Left lobe of liver (tissue), 2 donors: Measurements from ENCODE around the gene C10orf53. TPM values are rescaled to one million over a fixed set of nuclear protein-coding genes. Genes with fewer than 3 reads are reported as not detected.

Experiments used
- ATAC-seq: fragments of 200-7000 bp; cut with Tn5 transposase; one replicate; pipeline ENCODE4 v1.9.1; 2020; ENCODE audit warnings: mild to moderate bottlenecking, moderate library complexity
- DNase-seq: peaks from one replicate; pipeline ENCODE4 v3.0.0-alpha.2; 2020; ENCODE audit warnings: low spot score
- total RNA-seq: library from RNA; stranded (reverse); gene quantifications from one replicate; pipeline ENCODE4 v1.2.1, GENCODE V29; 2021
- donor health status: DM: no; HTN: no; CAD: no; lungs with moderate emphysema.
- donor health status: DM: no; HTN: yes; CAD: no.

C10orf53 gene, protein sequence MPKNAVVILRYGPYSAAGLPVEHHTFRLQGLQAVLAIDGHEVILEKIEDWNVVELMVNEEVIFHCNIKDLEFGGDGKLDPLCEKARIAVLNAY
- total RNA-seq = not detected

DNA sequence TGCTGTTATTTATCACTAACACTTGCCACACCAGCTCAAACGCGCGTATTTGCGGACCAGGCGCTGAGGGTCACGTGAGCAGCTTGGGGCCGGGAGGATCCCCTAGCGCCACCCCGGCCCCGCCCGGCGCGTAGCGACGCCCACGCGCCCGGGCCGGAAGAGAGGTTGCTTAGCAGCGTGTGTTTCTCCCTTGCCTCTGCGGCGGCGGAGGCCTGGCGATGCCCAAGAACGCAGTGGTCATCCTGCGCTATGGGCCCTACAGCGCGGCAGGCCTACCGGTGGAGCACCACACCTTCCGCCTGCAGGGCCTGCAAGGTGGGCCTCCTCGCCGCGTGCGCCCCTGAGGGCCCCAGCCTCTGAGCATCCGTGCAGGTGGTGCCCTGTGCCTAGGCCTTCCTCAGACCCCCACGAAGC is at the start of gene C10orf53:
Gene C10orf53, plus strand, starts transcription at position 172 of the 414 bp plus-strand sequence. Its CDS starts 47 bp downstream, at position 219.
- DNase-seq = peak; percentile 40
- peak; percentile 33 for ATAC-seq

DNA sequence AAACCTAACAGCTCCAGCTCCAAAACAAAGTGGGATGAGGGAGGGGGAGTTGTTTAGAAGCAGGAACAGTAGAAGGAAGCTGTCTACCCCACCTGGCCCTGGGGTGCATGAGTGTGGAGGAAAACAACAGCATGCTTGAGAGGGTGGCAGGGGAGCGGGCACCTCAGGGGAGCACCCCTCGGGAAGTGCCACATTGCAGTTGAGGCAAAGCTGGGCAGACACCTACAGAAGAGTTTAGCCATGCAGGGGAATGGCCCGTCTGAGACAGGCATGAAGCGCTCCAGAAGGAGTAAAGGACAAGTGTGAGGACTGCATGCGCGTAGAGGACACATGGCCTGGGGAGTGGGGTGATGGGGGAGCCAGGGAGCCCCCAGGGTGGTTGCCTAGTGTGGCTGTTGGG is 47.5 kb upstream of the C10orf53 start:
- no peak for DNase-seq
- ATAC-seq = no peak

DNA sequence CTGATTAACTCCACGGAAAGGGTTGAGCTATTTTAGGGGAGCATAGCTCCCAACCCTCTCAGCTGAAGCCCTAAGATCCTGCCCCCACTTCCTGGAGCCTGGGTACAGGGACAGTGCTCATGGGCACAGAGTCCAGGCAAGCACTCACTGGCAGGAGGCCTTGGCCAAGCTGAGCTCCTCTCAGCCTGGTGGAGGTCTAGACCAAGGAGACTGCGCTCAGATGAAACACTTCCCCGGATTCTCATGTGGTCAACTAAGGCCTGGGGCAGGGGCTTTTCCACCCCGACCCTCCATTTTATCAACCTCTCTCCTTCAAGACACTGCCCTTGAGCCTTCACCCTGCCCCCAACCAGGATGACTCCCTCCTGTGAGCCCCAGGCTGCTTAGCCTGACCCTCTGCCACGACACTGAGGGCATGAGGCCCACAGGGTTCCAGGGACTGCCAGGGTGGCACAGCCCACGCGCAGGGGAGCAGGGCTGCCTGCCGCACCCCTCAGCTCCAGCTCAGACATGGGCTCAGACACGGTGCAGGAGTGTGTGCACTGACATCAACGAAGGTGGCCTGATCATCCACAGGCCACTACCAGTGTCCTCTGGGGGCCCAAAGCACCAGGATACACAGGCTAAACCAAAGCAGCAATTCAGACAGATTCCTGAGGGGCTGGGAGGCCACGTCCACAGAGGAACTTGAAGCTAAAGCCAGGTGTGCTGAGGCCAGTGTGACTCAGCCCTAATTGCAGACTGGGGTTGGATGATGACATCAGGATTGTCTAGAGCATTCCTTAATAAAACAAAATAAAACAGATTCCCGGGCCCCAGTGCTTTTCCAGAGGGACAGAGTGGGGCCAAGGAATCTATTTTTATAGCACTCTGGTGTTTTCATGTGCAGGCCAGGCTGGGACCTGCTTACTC is 46.8 kb upstream of the C10orf53 start:
- DNase-seq = no peak
- no peak for ATAC-seq

DNA sequence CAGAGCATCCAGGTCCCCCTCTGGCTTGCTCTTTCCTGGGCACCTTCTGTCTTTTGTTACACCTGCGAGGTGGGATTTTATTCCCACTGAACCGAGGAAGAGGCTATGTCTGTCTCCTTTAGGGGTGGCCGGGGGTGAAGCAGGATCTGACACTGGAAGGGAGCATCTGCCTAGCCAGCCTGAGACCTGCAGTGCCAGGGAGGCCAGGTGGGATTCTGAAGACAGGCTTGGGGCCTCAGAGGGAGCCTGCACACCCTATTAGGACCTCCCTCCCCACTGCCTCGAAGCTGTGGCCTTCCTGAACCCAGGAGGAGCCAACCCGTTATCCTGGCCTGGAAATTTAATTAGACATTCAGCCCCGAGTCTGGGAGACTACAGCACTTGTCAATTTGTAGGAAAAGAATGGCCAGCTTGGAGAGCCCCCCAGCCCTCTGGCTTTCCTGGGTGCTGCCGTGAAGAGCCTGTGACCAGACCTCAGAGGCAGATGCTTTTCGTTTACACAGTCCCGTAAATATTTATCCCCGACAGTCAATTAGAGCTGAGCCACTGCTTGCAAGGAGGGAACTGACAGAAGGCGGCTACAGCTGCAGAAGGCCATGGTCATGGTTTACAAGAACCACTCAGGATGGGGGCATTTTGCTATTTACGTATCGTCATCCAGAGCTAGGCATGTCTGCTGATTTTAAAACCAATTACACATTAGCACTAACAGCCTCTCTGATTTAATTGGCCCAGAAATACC is 46.0 kb upstream of the C10orf53 start:
- DNase-seq (no peak), ATAC-seq (no peak)

DNA sequence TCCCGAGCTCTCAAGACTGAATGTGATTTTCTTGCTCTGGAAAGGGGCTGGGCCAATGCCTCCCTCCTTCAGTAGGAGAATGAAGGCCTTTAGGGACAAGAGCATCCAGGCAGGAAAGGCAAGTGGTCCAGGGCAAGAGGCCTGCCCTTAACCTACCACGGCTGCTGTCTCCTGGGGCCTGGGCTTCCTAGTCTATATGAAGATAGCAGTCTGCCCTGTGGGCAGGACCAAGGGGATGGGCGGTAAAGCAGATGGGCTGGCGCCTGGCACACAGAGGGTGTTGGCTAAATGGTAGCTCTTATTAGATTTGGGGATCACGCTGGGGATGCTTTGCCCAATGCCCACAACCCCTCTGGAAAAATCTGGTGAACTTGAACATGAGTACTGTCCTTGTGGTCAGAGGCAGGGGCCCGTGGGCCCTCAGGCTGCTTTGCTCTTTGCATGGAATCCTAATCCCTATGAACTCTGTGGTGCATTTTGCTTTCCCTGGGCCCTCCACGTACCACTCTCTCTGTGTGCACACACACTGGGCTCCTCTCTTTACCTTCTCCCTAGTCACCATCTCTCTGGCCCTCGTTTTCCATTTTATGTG is 45.3 kb upstream of the C10orf53 start:
- no peak for ATAC-seq
- no peak for DNase-seq

DNA sequence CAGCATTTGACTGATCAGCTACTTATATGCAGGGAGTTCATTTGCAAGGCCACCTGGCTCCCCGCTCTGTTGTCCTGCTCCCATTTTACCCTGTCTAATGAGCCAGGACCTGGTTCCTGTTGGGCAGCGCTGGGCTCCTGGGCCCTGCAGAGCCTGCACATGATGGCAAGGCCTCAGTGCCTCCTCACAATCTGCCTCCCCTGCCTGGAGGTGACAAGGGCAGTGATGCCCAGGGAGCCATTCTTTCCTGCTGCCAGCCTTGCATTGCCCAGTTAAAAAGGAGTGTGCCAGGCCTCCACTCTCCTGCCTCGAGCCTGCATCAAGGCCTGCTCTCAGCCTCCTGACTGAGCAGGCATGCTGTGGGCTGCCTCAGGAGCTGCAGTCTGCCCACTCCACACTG is 37.1 kb upstream of the C10orf53 start:
- ATAC-seq (no peak), DNase-seq (no peak)

DNA sequence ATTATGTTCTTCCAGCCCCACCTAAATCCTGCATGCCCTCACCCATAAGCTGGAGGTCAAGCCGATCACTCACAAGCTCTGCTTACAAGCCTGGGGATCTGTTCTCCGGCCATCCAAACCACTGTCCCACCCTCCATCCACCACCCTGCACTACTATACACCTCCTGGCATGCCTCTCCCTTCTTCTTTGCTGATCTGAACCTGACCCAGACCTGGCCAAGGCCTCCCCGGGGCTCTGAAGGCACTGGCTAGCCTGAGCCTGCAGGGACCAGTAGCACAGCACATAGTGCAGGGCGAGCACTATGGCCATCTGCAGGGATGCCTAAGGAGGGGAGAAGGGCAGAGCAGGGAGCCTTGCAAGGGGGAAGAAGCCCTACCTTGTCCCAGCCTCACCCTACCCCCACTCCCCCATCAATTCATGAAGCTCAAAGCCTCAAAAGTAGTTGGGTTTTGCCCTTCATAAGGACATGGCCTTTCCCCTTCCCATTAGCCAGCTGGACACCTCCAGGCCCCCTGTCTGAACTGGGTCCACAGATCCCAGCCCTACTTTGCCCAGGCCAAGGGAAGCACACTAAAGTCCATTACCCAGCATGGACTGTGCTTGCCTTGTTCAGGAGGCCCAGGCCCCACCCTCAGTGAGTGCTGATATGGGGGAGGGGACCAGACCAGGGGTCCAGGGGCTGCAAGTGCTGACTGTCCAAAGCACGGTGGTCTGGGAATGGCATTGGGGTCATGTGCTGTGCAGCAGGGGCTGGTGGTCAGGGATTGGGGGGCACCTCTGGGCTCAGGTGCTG is 36.0 kb upstream of the C10orf53 start:
- ATAC-seq (no peak), DNase-seq (no peak)

DNA sequence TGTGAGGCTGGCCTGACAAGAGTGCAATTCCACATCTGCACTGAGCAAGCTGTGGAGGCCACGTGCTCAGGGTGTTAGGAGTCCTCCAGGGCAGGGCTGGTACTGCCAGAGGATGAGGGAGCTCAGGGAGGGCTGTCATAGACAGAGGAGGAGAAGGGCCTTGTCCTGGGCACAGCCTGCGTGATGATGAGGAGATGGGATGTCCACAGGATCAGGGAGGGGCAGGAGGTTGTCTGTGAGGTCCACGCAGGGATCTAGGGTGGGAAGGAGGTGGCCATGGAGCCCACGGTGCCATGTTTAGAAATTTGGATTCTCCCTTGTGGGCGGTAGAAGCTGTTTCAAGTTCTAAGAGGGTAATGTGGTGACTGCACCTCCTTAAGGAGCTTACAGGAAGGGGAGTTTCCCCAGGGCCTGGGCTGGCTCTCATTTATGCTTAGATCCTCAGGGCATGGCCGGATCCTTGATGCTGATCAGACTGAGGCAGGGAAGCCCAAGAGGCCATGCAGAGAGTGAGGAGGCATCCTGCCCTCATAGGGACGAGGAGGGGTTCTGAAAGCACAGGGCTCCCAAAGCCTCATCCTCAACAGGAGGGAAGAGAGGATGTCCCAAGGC is 35.3 kb upstream of the C10orf53 start:
- ATAC-seq (no peak), DNase-seq (no peak)

DNA sequence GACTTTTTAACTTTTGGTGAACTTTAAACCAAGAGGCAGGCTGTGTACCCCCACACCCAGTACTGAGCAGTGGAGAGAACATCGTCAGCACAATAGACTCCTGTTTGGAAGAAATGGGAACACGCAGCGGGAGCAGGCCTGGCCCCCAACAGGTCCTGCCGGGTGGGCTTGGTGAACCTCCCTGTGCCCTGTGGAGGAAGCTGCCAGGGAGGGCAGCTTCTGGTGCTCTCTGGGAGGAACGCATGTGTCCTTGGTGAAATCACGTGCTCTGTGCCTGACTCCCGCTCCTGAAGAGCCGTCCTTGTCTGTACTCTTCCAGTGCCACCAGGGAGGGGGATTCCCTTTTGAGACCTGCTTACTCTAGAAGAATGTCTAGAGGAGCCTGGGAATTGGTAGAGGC is 34.0 kb upstream of the C10orf53 start:
- no peak for DNase-seq
- ATAC-seq = no peak

DNA sequence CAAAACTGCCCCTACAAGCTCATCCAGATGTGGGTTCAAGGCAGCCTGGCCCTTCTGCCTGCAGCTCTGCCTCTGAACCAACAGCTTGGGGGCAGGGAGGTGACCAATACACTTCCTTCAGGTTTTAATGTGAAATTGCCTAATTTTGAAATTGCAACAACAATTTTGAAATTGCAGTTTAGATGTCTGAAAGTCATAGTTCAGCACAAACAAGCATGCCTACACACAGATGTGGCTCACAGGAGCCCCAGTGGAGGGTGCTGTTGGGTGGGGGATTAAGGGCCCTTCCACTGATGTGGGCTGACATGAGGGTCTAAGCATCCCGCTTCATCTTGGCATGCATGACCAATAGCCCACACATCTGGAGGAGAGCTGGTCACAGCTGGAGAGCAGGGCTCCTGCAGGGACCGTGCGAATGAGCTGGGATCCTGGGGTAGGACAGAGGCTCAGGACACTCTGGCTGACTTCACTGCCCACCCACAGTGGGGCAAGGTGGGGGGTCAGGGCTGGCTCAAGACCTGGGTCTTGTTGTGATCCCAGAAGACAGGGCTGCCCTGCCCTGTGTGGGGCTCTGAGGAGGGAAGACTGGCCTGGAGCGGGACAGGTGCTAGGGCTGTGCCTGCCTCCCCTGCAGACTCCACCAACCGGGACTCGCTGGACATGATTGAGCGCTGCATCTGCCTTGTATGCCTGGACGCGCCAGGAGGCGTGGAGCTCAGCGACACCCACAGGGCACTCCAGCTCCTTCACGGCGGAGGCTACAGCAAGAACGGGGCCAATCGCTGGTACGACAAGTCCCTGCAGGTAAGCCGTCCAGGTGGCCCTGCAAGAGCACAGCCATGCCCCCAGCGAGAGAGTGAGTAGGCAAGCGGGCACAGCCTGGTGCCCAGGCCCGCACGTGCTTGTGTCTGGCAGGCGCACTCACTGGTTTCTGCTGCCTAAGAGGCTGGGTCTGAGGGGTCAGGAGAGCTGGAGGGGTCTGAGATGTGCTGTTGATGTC is 33.3 kb upstream of the C10orf53 start:
- ATAC-seq (no peak), DNase-seq (peak; percentile 38)

DNA sequence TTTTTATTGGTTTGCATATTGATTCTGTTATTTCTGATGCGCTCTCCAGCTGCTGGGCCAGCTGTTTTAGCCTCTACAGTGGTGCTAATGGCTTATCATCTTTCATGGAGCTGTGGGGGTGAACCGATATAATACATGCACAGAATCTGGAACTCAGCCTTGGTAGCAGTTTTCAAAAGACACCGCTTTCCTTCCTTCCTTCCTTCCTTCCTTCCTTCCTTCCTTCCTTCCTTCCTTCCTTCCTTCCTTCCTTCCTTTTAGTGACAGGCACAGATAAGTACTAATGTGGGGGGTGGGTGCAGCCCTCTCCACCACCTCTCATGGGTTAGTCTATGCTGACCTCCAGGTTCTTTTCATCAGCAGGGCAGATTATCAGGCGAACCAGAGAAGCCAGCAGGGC is 31.9 kb upstream of the C10orf53 start:
- DNase-seq = peak; percentile 14

DNA sequence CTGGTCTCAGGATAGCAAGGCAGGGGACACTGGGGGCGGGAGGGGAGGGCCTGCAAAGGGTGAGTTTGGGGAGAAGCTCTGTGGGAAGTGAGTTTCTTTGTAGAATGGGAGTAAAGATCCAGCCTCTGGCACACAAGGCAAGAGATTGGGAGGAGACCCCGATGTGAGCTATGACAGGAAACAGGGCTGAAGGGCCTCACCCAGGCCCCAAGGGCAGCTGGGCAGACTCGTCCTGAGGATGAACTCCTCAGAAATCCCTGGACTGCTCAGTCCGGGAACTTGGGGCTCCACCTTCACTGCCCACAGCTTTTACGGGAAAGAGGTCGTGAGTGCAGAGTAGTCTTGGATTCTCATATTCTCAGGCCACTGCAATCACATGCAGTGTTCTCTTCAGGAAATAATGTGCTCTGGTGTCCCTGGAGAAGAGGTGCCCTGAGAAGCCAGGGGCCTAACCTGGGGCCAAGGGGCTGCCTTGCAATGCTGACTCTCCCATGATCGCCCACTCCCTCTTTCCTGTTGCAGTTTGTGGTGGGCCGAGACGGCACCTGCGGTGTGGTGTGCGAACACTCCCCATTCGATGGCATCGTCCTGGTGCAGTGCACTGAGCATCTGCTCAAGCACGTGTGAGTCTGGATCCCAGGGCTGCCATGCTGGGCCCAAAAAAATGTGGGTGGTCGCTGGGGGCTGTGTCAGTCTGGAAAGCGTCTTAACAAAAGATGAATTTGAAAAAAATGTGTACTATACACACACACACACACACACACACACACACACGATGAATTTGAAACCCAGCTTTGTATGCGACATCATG is 31.3 kb upstream of the C10orf53 start:
- no peak for ATAC-seq
- peak; percentile 28 for DNase-seq

More for the DNA sequence above, 31.9 kb upstream of the C10orf53 start:
- no peak for ATAC-seq

DNA sequence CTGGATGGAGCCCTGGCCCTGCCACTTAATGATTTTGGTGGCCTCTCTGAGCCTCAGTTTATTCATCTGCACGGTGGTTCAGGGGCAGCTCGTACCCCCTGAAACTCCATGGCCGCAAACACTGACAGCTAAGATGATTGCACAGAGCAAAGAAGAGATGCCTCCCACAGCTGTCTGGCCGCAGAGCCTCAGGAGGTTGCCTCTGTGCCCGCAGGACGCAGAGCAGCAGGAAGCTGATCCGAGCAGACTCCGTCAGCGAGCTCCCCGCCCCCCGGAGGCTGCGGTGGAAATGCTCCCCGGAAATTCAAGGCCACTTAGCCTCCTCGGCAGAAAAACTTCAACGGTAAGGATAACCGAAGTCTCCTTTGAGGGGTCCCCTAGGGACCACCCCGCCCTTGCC is 30.2 kb upstream of the C10orf53 start:
- ATAC-seq (no peak), DNase-seq (peak; percentile 26)

DNA sequence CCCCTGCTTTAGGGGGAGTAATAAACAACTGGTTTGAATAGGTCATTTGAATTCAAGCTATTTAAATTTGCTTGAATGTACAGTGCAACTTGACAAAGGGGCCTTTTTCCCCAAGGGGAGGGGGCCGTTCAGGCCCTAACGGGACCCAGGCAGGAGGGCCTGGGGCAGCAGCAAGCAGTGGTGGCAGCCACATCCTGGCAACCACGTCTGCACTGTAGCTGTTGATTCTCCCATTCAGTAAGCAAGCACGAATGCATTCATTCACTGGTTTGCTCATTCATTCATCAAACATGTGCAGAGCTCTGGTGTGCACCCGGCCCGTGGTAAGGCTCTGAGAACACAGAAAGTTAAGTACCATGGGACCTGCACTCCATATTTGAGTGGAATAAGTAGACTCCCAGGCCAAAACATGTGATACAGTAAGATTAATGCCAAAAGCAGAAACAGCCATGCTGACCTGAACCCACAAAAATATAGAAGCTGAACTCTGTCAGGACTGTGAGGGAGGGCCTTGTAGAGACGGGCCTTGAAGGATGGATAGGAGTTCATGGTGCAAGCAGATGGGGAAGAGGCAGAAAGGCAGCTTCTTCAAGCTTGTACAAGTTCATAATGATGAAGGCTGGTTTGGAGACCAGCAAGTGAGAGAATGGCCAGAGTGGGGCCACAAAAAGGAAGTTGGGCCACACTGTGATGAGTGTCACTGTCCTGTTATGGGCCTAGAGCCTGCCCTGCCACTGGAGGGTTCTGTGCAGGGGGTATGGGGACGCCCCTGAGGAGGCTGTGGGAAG is 29.3 kb upstream of the C10orf53 start:
- no peak for DNase-seq
- no peak for ATAC-seq

DNA sequence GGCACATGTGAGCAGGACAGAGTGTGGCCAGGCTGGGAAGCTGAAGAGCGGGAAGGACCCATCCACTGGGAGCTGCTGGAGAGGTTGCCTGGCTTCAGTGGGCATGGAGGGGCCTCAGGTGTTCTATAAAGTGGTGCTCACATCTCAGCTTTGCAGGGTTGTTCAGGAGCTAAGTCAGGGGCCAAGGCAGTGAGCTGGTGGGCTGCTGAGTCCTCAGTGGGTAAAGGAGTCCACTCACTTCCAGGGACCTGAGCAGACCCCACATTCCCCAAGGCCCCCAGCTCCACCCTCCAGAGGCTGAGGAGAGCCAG is 28.8 kb upstream of the C10orf53 start:
- no peak for ATAC-seq
- DNase-seq = peak; percentile 19

DNA sequence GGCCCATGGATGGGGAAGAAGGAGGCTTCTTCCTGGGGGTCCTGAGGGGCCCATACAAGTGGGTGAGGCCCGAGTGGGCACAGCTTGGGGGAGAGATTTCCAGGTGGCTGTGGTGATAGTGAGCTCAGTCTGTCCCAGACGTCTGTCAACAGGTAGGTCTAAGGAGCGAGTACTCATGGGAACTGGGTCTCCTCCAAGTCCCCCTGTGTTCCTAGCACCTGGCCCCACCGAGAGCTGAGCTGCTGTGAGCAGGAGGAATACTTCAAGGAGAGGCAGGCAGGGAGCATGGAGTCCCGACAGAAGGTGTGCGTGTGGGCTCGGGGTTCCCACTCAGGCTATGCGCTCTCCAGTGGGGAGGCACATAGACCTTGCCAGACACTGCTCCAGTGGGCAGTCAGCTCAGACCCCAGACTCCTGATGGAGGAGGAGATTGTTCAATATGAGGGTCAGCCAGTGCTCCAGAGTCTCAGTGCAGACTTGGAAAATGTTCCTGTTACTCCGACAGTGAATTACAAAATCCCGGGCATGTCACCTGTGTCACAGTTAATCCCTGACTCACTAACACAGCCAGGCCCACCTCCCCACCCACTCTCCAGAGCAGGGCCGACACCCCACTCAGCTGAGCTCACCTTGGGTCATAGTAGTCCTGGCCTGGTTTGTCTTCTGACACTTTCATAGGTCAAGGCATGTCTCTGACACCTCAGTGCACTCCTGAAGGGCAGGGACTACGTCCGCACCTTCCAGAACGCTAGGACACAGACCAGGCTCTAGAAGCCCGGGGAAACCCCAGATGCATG is 28.2 kb upstream of the C10orf53 start:
- DNase-seq = peak; percentile 26
- ATAC-seq = no peak

DNA sequence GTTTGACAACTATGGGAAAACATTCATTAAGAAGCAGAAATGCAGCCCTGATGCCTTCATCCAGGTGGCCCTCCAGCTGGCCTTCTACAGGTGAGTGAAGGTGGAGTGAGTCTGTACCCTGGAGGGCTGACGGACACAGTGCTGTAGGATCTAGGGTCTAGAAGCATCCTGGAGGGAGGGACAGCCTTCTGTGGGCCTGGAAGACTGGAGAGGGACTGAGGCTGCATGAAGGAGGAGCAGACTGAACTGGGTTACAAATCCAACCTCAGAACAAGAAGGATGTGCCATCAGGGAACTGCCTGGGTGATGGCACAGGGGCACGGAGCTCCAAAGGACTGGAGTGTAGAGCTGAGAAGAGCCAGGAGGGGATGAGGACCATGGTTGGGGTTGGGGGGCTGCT is 27.5 kb upstream of the C10orf53 start:
- no peak for ATAC-seq
- DNase-seq = no peak
